DMS 273 (cell line): ENCODE data around the gene RAB31.

Experiments used
- DNase-seq: peaks from one replicate; lab custom pipeline; 2025; ENCODE audit not compliant: unreplicated experiment; lab: John Stamatoyannopoulos, UW

Gene RAB31

DNA sequence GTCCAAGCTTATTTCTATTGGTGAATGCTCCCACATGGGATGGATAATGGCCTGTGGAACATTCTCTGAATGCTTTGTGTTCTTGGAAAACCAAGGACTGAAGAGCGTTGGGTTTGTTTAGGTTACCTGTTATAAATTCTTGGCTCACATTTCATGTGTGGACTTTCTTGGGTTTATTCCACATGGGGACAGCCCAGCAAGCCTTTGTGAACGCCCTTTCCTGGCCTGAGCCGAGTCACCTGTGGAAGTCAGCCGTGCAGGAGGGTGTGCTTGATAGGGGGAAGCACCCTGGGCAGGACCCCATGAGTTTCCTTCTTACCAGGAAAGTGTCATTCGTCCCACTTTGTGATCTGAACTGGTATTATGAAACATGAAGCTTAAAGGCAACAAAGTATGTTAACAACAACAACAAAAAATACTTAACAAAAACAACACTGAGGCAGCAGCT, 4.1 kb downstream of the RAB31 start:
- DNase-seq = no peak

DNA sequence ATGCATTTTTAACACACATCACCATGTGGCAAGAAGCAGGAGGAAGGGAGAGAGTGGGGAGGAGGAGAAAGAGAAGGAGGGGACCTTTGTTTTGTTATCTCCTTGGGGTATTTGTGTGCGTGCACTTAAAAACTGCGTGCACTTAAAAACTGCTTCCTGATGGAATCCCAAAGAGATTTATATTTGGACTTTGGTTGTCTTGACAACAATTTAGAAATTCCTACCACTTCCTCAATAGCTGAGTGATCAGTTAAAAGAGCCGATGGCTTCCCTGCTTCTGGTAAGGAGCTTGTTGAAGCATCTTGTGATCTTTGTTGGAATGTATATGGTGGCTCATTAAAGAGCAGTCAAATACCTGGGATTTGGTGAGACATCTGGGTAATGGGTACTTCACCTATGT, 4.5 kb downstream of the RAB31 start:
- no peak for DNase-seq

DNA sequence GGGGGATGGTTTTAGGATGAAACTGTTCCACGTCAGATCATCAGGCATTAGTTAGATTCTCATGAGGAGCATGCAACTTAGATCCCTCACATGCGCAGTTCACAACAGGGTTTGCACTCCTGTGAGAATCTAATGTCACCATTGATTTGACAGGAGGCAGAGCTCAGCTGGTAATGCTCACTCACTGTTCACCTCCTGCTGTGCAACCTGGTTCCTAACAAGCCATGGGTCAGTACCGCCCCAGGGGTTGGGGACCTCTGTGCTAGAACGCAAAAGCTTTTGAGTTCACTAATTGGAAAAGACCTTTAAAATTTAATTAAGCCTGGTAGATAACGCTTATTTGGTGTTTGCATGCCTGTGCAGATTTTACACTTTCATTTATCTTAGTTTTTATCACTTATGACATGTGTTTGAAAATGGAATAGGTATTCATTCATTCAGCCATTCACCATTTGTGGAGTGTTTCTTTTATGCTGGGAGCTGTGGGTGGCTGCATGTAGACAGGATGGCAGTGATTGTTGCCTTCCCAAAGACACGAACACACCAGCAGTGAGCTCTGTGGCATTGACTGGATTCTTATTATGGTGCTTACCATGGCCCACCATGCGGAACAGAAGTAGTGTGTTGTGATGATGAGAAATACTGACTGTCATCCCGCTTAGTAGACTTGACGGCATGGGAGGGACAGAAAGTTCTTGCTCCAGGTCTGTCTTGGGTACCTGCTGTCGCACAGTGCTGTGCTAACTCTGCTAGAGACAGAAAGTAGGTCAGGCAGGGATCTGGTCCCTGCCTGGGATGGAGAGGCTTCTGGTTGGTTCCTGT, 6.4 kb downstream of the RAB31 start:
- DNase-seq = no peak

DNA sequence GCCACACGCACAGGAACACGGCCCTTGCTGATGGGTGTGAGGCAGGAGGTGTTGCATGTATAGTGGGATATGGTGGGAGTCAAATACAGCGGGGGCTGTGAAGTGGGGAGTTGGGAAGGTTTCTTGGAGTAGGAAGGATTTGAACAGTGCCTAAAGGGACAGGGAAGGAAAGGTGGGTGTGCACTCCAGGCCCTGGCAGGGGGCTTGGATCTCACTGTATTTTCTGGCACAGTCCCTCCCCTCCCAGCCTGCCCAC, 6.9 kb downstream of the RAB31 start:
- no peak for DNase-seq

DNA sequence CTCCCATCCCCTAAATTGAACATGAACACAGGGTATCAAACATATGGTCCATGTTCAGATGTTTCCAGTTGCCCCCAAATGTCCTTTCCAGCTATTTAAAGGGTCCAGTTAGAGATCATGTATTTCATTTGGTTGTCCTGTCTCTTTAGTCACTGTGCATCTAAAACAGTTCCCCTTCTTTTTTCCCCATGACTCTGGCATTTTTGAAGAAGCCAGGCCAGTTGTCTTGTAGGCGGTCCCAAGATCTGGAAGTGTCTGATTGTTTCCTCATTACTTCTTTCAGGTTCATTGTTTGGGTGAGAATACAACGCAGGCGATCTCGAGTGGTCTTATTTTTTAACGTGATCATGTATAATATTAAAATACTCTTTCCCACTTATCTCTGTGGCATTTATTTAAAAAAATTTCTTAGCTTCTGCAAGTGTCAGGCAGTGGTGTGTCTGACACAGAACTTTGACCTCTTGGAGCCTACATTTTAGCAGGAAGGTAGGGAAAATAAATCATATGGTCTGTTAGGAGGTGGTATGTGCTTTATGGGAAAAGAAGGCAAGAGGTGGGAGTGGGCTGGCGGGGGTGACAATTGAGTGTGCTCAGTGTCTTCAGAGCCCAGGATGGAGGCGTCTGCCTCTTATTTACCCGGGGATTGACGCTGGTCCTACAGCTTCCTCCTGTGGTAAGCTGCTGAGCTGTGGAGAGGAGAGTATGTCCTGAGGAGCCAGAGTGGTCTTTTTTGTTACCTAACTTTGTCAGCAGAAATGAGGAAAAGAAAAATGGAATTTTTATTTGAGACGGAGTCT, 8.1 kb downstream of the RAB31 start:
- no peak for DNase-seq

DNA sequence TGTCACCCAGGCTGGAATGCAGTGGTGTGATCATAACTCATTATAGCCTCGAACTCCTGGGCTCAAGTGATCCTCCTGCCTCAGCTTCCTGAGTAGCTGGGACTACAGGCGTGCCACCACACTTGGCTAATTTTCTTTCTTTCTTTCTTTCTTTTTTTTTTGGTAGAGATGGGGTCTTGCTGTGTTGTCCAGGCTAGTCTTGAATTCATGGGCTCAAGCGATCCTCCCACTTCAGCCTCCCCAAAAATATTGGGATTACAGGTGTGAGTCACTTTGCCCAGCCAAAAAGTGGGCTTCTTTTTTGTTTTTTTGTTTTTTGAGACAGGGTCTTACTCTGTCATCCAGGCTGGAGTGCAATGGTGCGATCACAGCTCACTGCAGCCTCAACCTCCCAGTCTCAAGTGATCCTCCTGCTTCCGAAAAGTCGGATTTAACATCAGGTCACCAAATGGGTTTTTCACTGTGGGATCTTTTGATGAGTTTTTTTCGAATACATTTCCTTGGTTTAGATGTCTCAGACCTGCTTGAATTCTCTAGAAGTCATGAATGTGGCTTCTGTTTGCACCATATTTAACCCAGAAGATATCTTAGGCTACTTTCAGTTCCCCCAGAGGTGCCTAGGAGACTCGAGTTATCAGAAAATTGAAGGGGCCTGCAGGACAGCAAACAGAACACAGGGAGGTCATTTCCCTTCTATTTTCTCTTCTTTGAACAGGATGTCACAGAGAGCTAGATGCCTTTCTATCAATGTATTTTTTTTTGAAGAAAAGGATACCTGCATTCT, 8.9 kb downstream of the RAB31 start:
- DNase-seq = no peak

DNA sequence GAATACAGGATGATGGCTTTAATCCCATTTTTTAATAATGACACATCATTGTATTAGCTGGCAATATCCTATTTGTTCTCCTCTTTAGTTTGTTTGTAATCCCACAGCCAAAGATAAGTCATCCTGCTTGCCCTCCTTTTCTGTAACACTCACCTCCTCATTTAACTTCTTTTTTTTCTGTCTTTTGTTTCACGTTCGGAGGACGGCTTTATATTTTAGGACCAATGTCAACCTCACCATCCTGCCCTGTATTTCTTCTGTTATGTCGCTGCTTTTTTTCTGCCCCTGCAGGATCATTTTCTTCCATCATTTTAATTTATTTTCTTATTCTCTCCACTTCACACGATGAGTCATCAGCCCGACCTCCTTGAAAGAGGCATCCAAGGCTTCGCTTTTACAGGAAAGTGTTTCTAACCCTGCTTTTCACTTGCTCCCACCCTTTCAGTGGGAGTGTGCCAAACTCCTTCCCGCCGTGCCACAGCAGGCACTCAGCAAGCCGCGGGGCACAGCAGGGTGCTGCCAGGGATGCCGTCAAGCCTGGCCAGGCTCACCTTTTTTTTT, 11.4 kb downstream of the RAB31 start:
- peak; percentile 50 for DNase-seq

DNA sequence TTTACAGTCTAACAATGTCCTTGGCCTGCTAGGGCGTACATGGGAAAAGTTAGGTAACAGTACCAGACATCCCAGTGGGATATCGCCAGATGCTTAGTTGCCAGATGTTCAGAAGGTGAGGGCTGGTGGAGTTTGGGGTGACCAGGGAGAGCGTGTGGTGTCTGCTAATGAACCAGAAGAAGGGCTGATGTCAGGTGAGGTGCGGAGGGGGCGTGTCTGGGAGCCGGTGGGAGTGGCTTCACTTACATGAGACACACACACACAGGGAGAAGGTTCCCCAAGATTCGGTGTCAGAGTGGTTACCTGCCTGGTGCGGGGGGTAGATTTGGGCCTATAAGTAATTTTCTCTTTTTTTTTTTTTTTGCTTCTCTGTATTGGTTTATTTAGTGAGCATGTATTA, 12.2 kb downstream of the RAB31 start:
- no peak for DNase-seq

DNA sequence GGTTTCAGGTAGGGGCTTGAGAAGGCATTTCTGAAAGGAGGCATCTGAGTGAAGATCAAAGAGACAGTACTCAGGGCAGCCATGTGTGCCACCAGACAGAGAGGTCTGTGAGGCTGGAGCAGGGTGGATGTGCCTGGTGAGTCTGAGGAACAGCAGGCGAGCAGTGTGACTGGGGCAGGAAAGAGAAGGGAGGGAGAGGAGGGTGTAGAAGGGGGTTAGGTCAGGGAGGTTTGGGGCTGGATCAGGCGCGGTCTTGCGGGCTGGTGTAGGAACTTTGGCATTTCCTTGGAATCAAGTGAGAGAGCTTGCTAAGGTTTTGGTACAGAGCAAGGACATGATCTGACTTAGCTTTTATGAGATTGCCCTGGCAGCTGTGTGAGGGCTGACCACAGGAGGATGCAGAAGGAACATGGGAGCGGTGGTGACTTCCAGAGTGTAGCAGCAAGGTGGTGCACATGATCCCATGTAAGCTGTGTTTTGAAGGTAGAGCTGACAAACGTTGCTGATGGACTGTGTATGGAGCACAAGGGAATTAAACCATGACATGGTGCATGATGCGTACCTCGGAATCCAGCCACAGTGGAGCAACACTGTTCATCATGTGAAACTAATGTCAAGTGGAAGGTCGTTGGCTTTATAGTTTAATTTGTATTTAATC, 13.9 kb downstream of the RAB31 start:
- no peak for DNase-seq

DNA sequence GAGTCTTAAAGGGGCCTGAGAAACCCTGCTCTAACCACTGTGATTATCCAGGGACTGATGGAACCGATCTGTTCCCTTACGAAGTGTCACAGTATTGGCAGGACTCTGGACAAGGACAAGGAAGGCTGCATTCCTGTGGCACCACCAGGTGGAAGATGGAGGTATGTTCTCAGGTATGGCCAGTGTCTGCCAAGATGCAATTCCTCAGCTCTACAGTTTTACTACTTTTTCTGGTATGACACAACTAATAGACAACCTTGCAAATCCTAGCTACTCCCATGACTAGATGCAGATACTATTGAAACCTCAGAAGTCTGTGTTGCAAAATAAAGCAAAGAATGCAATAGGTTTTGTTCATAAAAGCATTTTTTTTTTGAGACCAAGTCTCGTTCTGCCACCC, 14.6 kb downstream of the RAB31 start:
- DNase-seq = no peak

DNA sequence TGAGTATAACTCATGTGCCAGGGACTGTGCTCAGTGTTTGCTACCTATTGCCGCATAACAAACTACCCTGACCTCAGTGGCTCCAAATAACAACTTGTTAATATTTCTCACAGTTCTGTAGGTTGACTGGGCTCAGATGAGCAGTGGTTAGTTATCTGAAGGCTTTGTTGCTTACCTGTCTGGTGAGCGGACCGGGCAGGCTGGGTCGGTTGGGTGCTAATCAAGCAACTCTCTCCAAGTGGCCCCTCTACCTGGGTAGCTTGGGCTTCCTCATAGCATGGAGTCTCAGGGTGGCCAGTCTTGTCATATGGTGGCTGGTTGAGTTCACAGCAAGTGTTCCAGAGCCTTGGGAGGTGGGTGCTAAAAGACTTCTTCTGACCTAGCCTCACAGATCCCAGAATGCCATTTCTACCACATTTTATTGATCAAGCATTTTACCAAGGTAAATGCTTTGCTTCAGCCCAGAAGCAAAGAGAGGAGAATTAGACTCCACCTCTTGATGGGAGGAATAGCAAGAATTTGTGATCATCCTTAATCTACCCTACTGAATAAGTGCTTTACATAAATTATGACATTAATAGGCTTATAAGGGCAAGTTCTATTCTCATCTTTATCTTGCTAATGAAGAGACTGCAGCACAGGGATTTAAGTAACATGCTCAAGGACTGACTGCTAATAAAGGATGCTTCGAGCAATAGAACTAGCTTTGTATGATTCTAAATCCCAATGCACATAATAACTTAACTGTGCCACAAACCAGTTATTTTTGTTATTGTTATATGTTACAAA, 16.9 kb downstream of the RAB31 start:
- no peak for DNase-seq

DNA sequence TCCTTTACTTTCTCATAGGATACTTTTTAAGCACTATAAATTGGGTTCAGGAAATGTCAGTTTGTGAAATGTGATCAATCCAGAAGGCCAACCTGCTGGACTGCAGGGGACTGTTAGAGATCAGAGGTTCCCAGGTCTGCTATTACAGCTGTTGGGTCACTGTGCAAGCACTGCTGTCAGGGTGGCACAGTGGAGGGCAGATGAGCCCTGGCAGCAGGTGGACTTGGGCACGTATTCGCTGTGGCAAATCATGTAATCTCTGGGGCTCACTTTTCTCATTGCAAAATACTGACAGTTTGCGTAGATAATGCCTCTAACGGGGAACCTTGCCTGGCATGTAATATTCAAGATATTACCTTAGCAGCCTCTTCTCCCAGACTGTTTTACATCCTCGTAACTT, 18.1 kb downstream of the RAB31 start:
- no peak for DNase-seq

DNA sequence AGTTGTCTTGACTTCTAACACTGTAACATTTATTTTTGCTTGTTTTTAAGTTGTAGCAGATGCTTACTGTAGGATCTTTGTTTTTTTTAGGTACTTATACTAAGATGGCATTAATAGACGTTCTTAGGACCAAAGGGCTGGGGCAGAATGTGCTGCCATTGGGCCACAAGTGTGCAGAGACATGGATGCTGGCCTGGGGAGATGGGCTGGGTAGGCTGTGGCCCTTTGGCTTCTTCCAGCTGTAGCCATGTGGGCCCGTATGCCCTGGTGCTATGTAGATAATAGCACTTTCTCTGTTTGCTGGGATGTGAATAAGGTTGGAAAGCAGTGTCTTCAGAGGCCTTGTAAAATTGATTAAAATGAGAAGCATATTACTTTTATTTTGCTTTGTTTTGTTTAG, 18.8 kb downstream of the RAB31 start:
- no peak for DNase-seq

DNA sequence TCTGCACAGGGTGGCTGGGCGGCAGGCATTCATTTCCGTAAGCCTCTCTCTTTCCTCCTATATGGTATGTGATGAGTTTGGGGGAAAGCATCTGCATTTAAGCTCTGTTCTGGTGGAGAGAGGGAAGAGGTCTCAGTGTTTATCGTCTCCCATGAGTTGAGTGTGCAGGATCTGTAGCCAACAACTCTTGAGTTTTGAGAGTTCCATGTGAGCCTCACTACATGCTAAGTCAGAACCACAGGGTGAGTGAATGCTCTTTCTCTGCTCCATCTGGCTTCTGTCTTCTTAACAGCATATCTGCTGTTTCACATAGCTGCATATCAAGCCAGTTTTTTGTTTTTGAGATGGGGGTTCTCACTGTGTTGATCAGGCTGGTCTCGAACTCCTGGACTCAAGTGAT, 22.7 kb downstream of the RAB31 start:
- DNase-seq = no peak

DNA sequence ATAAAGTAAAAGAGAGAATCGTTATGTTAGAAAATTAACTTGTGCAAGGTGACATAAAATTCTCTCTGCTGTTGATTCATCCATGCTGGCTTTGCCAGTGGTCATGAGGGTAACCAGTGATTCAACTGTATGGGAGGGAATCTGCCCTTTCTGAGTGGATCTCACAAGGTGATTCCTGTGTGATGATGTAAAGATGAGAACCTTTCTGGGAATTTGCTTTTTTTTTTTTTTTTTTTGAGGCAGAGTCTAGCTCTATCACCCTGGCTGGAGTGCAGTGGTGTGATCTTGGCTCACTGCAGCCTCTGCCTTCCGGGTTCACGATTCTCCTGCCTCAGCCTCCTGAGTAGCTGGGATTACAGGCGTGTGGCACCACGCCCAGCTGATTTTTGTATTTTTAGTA, 23.3 kb downstream of the RAB31 start:
- DNase-seq = no peak

DNA sequence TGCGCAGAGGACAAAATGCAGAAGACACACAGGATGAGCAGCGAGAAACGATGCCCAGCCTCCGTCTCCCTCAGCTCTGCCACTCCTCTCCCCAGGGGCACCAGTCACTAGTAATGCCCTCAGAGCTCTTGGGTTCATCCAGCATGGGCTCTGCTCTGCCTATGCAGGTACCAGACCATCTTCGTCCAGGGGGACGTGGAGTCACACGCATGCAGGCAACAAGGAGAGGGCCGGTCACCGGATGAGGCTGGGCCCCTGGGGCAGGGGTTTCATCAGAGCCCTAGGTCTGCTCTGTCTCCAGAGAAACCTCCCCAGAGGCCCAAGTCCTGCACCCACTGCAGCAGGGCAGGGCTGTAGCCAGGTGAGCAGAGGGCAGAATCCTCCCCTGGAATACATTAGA, 23.9 kb downstream of the RAB31 start:
- no peak for DNase-seq

DNA sequence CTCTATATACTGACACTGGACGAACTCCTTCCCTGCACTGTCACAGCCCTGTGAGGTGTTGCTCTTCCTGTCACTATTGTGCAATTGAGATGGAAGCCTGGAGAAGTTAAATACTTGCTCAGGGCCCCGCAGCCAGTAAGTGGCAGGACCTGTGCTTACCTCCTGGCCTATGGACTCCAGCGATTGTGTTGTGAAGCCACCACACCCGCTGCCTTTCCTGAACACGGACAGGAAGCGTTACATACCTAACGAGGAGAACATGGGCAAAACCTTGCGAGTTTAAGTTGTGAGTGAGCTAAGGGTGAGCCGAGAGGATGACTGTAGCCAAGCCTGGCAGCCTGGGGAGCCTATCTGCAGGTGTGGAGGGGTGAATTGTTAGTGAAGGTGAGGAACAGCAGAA, 26.1 kb downstream of the RAB31 start:
- DNase-seq = peak; percentile 15

DNA sequence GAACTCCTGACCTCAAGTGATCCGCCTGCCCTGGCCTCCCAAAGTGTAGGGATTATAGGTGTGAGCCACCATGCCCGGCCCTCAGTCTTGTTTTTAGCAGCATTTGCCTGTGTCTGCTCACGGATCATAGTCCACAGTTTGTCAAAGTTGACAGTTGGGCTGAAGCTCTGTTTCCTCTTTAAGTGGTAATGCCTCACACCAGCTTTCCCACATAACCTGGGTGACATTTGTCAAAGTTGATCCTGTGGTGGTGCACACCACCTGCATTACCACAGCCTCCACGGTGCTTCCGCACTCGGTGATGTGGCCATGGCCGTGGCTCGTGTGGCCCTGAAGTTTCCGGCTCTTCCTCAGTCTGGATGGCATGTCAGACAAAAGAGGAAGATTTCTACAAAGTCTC, 27.1 kb downstream of the RAB31 start:
- DNase-seq = no peak

DNA sequence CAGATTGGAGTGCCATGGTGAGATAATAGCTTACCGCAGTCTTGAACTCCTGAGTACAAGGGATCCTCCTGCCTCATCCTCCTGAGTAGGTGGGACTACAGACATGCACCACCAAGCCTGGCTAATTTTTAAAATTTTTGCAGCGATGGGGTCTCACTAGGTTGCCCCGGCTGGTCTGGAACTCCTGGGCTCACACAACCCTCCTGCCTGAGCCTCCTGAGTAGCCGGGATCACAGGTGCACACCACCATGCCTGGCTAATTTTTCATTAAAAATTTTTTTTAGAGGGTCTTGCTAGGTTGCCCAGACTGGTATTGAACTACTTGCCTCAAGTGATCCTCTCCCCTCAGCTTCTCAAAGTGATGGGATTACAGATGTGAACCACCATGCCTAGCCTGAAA, 27.8 kb downstream of the RAB31 start:
- DNase-seq = no peak

DNA sequence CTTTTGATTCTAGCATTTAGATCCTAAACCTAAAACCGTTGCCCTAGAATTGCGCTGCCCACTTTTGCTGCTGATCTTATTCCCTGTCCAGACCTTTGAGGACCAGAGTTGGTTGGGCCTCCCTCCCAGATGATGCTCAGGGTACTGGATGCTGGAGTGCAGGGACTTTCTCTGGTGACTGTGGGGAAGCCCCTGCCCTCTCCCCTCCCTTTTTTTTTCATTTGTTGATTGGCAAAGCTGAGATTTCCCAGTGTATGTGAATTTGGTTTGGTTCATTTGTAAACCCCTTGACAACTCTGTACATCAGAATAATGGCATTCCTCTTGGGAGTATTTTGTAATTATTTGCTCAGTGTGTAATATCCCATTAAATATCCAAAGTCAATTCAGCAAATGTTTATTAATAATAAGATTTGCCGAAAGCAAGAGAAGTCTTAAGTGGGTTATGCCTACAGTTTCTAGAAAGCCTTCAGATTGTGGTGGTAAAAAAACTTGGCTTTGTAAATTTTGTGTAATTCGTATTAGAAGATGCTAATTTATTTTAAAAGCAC, 28.3 kb downstream of the RAB31 start:
- no peak for DNase-seq
